GM18907 (cell line): ENCODE results near the gene C22orf31.

ENCODE experiments used
- ATAC-seq: cut with Tn5 transposase; IDR thresholded peaks from one replicate; pipeline ENCODE4 v1.9.1; 2021; ENCODE audit warnings: mild to moderate bottlenecking, moderate library complexity; ENCODE audit not compliant: unreplicated experiment

Gene C22orf31

DNA sequence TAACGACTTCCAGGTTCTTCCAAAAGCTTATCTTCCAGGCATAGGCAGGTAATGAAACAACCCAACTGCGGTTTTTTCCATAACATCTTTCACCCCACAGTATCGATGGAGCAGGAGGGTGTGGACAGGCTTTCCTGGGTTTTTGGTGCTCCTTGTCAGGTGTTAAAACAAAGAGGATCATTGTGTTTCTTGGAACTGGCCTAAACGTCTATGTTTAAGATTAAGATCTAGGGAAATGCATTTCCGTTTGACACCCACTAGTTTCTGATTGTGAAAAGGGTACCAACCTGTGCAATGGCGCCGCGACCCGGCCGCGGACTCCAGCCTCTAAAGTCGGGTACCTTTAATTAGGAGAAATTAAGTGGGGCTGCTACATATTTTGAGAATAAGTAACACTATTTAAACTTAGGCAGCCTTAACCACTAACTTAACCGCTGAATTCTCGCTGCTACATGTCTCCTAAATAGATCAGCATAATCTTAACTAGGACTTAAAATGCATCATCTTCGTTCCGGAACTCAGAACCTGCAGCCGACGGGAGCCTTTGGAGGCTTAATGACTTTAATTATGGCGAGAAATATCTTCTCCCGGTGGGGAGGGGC lies 31.5 kb downstream of the C22orf31 start:
- no peak for ATAC-seq

- ATAC-seq, result no peak
Observed at GRCh38 chr22:29029202-29030000, 32.2 kb downstream of the C22orf31 start.

DNA sequence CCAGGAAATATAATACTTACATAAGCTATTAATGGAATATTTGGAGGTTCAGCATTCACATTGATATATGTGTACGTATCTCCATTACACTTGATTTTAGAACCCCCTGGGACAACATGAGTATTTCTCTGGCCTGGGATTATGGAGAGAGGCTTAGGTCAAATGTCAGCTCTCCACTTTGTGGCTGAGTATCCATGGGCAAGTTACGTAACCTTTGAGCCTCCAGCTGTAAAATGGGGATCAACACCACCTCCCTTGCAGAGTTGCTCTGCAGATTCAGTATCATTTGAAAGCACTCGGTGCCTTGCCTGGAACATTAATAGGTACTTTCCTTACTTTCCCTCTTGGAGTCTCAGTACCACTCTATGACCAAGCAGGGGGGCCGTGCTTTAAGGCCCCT lies 33.2 kb downstream of the C22orf31 start:
- no peak for ATAC-seq

DNA sequence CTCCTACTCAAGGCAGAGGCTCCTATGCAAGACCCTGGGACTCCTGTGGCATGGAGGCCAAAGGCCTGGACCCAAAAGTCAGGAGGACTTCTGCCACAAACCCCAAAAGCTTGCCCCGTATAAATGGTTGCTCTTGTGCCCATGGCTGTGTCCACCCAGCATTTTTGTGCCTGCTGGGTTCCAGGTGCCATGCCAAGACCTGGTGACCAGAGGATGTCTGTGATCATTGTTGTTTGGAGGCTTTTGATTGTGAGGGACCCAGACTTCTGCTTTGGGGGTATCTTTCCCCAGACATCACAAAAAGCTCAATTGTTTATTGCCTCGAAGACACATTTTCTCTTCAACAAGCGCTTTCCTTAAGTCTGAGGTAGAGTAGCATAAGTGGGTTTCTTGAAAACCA lies 35.1 kb downstream of the C22orf31 start:
- no peak for ATAC-seq

- no peak for ATAC-seq
Observed at GRCh38 chr22:29023172-29023796, 38.3 kb downstream of the C22orf31 start.

DNA sequence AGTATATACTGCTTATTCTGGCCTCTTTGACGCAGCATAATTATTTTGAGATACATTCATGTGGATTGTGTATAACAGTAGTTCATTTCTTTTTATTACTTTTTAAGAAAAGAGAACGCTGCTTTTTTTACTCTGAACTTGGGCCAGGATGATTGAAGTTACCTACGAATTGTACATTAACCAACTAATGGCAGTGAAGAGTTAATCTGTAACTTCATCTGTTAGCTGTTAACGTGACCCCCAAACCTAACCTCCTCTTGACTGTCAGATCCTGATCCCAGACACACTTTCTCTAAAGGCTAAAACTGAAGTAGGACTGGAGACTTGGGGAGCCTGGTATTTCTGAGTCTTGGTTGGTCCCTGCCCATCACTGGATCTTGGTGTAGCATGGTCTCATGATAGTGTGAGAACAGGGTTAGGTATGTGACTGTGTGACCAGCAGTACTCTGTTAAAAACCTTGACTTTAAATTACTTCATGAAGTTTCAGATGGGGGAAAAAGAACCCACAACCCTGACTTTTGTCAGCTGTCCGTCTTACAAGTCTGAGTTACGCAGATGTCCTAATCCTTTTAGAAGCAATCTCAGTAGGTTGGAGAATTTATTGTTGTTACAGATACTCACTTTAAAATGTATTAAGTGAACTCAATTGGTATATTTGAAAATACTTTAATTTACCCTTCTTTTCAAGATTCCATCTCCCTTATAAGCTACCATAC lies 39.4 kb downstream of the C22orf31 start:
- no peak for ATAC-seq

DNA sequence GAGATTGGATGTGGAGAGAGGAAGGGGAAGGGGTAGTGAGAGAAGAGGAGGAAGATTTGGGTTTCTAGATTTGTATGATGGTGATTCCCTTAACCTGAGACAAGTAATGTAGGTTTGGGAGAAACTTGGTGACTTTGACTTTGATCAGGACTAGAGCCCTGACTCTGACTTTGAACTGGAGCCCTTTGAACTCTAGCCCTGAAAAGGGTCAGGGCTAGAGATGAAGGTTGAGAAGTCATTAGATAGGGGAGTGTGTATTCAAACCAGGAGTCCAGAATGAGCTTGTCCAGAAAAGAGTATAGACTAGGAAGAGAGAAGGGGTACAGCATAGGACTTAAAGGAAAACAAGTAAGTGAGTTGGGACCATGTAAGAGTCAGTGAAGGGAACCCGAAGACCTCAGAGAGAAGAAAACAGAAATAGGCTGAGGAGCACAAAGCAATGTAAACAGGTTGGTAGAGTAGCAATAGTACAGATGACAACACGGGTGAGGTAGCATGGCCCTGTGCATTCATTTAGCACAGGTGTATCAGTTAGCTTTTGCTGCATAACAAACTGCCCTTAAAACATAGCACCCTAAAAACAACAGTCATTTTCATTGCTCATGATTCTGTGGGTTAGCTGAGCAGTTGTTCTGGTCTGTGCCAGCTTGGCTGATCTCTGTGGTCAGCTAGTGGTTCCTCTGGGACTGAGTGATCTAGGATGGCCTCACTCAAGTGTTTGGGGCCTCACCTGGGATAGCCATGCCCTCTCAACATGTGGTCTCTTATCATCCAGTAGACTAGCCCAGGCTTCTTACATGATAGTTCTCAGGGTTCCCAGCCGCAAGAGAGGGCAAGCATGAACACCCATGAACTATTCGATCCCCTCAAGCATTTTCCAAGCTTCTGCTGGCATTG lies 43.1 kb downstream of the C22orf31 start:
- no peak for ATAC-seq

DNA sequence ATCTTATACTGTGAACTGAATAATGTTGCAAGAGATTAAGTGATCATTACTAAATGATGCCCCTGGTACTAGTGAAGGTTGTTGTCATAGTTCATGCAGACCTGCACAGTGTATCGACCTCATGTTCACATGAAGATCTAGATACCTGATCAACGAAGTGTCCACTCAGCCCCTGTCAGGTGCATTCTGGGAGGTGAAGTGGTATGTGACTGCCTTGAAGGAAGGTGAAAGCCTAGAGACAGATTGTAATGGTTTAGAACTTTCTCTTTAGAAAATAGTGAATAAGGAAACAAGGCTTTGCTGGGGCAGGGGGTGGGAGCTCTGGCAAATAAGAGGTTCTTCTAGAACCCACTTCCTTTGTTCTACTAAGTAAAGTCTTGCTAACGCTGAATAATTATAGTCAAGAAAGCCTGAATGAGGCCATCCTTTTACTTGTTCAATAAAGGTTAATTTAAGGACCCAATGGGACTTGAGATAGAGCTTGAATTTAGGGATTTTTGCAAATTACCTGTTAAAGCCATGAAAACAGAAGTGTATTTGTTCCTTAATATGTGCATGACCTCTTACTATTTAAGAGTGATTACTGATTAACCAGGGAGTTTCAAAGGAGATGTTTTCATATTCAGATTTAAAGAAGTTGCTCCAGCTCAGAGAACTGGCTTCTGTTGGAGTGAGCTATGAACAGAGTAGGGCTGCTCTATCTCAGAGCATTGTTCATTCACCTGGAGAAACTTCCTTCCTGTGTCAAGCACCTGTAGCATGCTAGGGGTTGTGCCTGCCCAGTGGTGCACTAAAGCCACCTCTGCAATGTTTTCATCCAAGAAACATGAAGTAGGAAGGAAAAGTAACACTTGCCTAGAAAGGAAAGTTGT lies 45.3 kb downstream of the C22orf31 start:
- no peak for ATAC-seq

DNA sequence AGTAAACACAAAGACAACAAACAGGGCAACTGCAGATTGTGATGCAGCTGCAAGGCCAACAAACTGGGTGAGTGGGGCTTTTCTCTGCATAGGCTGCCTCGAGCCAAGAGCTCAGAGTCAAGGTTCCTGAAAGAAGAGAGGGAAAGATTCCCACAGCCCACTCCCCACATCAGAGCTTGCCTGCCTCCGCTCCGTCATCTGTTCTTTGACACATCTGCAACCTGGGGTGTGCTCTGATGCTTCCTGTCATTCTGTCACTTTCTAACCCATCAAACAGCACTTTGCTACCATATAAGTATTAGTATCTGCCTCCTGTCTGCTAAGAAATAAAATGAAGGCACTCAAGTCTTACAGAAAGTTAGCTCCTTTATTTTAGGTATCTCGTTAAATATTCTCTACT lies 46.9 kb downstream of the C22orf31 start:
- ATAC-seq, result no peak

GRCh38 chr22:29014293-29014692 lies 47.3 kb downstream of the C22orf31 start:
- no peak for ATAC-seq

DNA sequence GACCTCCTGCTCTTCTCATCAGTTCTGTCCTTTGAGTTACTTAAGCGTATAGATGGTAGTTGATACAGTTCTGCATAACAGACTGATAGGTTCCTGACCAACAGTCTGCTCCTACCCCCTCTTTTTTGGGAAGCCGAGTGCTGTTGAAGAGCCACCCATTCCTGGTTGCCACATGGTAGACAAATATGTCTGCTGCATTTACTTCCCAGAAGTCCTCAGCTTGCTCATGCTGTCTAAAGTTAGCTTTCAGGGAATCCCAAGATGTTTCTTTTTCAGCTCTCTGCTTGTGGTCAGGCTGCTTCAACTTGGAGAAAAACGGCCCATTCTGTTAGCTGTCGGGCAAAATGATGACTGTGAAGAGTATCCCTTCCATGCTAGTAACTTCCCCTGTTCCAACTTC lies 48.7 kb downstream of the C22orf31 start:
- ATAC-seq, result no peak

- no peak for ATAC-seq
Observed at GRCh38 chr22:29012101-29012433, 49.6 kb downstream of the C22orf31 start.

DNA sequence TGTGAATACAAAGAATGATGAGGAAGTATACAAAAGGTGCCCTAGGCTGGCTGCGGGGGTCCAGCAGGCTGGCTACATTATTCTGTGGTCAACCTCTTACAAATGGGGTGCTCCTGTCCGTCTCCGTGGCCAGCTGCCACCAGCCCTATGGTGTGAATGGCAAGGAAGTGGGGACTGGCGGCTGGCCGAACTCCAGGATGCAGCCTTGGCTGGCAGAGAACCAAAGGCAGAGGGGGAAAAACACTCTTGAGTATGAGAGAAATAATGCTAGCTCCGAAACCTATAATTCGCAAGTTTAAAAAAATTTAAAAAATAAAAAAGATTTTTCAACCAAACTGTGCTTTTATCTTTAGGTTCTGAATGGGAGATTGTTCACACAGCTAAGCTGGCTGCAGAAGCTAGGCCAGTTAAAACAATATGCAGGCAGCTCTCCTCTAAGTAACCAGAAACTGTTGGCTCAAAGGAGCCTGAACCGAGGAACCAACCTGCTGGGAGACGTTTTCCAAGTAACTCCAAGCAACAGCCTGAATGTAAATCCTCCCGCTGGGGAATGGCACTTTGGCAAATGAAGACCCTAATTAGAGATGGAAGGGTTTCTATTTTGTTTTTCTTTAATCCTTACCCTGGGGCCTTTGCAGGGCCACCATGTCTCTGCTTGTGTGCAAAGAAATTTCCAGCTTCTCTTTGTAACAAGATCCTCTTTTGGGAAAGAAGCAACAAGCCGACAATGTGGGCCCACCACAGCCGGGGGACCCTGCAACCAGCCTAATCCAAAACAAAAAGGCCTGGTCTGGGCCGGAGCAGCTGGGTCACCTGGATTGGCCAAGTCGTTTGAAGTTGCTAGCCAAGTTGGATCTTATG lies 50.2 kb downstream of the C22orf31 start:
- no peak for ATAC-seq

DNA sequence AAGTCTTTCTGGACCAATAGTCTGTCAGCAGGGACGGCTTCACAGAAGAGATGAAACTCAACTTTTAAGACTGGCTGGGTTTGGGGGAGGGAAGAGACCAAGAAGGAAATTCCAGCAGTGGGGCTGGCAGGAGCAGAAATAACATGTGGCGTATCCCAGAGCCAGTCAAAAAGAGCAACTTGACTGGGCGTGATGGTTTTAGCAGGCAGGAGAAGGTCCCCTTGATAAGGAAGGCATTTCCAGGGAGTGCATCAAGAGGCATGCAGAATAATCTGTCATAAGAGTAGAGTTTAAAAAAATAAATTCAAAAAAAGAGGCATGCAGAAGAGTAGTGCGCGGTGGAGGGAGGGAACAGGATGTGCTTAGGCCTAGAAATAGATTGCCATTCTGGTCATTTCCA lies 52.5 kb downstream of the C22orf31 start:
- no peak for ATAC-seq
